ENCODE data around the gene RHOBTB1.

DNA sequence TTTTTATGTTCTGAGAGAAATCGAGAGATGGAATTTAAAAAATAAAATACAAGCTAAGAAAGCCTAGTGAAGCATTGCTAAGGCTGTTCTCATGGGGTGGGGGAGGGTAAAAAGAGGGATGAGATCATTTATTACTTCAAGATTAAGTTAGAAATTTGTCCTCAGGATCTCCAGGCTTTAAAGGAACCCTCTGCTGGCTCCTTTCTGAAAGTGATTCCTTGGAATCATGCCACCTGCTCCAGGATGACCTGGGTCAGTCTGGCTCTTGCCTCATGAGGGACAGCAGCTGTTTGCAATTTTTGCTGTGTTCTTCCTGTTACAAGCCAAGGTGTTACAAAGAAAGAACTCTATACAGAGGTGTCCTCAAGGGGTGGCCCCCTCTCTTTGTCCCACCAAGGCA, 95.9 kb downstream of the RHOBTB1 start:
- TF ChIP-seq, protein P1, sequence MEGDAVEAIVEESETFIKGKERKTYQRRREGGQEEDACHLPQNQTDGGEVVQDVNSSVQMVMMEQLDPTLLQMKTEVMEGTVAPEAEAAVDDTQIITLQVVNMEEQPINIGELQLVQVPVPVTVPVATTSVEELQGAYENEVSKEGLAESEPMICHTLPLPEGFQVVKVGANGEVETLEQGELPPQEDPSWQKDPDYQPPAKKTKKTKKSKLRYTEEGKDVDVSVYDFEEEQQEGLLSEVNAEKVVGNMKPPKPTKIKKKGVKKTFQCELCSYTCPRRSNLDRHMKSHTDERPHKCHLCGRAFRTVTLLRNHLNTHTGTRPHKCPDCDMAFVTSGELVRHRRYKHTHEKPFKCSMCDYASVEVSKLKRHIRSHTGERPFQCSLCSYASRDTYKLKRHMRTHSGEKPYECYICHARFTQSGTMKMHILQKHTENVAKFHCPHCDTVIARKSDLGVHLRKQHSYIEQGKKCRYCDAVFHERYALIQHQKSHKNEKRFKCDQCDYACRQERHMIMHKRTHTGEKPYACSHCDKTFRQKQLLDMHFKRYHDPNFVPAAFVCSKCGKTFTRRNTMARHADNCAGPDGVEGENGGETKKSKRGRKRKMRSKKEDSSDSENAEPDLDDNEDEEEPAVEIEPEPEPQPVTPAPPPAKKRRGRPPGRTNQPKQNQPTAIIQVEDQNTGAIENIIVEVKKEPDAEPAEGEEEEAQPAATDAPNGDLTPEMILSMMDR (IDR thresholded peaks at IDR 0.05; ENCODE audit: poor library complexity) = no peak
- TF ChIP-seq EZH2phosphoT487 (IDR thresholded peaks at IDR 0.05; ENCODE audit: low read depth, severe bottlenecking, unreplicated experiment) = no peak
